ENCODE results near the gene CBX5. TPM values are rescaled to one million over a fixed set of nuclear protein-coding genes. Genes with fewer than 3 reads are reported as not detected.
"Not testable (repeated sequence)": the region's sequence is repeated elsewhere in the genome, so short reads cannot be mapped to it uniquely, and the experiment has no call there.

Gene CBX5
- 46.2 and 47.6 TPM in 2 replicates for total RNA-seq (2014; rRNA removed; shearing (Covaris generic))

DNA sequence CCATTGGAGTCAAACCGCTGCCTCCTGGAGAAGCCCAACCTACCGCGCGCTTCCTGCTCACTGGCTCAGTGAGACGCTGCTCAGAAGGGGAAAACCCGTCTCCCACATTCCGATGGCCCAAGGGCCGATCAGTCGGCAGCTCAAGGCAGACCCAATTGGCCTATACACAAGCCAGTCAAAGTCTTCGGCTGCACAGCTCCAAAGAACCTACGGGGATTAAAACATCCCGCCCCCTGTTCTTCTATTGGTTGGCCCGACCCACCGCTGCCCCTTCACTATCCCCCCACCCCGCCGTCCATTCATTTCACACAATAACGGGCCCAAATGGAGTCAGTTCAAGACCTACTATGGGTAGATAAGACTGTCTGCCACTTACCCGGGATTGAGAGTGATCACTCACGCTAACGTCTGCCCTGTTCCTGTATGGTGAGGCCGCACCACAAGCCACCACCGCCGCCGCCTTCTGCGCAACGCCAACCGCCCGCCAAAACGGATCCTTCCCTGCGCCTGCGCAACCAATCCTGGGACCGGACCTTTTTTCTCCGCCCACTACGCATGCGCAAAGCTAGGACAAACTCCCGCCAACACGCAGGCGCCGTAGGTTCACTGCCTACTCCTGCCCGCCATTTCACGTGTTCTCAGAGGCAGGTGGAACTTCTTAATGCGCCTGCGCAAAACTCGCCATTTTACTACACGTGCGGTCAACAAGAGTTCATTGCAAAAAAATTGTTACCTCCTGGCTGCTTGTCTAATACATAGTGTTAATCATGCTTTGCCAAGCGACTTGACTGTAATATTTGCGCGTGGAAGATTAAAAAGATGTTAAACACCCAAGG lies at the start of gene CBX5:
Gene CBX5, minus strand, starts transcription at position 491 of the 836 bp plus-strand sequence. CDS start 22,472 bp downstream, outside the sequence.
- DNase-seq (ENCODE audit: low spot score), result peak; percentile 99

- no peak for DNase-seq (ENCODE audit: low spot score)
Observed at GRCh38 chr12:54328595-54329337, 48.8 kb upstream of the CBX5 start.

DNA sequence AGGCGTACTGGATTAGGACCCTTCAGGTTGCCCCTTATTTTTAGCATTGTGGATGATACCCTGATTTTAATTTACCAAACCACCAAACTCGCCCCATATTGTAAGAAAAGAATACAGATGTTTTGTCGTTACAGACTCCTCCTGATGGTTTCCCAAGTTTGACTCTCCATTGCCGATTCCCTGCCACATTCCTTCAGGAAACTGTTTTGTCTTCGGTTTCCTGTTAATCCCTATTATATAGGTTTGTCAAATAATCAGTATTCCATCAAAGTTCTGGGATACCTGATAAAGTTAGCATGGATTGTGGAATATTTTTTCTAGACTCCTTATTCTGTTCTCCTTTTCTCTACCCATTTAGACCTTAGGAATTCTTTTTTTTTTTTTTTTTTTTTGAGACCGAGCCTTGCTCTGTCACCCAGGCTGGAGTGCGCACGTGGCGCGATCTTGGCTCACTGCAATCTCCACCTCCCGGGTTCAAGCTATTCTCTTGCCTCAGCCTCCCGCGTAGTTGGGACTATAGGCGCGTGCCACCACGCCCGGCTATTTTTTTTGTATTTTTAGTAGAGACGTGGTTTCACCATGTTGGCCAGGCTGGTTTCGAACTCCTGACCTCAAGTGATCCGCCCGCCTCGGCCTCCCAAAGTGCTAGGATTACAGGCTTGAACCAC lies 45.7 kb upstream of the CBX5 start:
- not testable (repeated sequence) for DNase-seq (ENCODE audit: low spot score)

GRCh38 chr12:54324617-54325441 lies 44.9 kb upstream of the CBX5 start, which contains the start of gene COPZ1:
COPZ1 (plus strand) TSS chr12:54325131; CDS start chr12:54325164, 33 bp downstream.
- peak; percentile 99 for DNase-seq (ENCODE audit: low spot score)

DNA sequence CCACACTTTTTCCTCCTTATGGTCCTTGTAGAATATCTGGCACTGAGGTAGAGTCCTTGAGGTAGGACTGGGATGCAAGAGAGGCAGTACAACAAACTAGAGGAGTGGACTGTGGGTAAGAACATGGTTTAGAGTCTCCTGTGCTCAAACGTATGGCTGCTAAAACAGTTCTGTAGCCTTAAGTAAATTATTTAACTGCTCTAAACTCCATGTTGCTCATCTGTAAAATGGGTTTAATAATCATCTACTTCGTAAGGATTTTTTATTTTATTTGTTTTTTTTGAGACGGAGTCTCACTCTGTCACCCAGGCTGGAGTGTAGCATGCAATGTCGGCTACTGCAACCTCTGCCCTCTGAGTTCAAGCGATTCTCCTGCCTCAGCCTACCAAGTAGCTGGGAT lies 41.4 kb upstream of the CBX5 start:
- no peak for DNase-seq (ENCODE audit: low spot score)

DNA sequence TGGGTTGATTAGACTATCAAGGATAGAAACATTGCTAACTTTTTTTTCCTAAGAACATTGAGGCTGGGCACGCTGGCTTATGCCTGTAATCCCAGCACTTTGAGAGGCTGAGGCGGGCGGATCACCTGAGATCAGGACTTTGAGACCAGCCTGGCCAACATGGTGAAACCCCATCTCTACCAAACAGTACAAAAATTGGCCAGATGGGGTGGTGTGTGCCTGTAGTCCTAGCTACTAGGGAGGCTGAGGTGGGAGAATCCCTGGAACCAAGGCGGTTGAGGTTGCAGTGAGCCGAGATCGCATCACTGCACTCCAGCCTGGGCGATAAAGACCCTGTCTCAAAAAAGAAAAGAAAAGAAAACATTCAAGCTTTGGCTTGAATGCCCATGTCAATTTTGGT lies 32.4 kb upstream of the CBX5 start:
- DNase-seq (ENCODE audit: low spot score), result not testable (repeated sequence)

GRCh38 chr12:54311051-54311450 lies 31.1 kb upstream of the CBX5 start:
- DNase-seq (ENCODE audit: low spot score), result no peak

DNA sequence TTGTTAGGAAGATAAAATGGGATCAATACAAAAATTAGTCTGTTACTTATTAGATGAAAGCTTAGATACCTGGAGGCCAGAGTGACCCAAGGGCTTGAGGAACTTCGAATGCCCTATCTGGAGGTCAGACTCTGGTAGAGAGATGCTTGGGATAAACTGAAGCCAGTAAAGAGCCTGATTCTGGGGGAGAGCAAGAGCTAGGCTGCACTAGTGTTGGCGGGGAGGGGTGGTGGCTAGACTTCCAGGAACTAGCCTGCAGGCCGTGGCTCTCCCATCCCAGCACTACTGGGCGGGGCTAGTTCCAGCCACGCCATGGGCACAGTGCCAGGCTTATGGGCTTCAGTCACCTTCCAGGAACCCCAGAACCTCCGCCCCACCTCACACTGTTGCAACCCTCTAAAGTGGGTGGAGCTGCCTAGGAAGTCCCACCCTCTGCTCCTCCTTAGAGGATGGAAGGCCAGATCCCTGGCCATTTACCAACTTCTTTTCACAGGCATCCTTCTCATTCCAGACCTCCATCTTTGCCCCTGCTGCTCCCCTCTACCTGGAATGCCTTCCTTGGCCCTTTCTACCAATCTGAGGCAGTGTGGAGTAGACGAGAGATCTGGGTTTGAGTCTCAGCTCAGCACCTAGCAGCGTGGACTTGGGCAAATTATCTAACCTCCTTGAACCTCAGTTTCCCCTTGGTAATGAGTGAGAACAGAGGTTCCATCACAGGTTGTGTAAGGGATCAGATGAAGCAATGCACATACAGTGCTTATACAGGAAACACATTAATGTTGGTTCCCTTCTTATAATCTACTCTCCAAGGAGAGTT lies 27.2 kb upstream of the CBX5 start:
- peak; percentile 80 for DNase-seq (ENCODE audit: low spot score)

DNA sequence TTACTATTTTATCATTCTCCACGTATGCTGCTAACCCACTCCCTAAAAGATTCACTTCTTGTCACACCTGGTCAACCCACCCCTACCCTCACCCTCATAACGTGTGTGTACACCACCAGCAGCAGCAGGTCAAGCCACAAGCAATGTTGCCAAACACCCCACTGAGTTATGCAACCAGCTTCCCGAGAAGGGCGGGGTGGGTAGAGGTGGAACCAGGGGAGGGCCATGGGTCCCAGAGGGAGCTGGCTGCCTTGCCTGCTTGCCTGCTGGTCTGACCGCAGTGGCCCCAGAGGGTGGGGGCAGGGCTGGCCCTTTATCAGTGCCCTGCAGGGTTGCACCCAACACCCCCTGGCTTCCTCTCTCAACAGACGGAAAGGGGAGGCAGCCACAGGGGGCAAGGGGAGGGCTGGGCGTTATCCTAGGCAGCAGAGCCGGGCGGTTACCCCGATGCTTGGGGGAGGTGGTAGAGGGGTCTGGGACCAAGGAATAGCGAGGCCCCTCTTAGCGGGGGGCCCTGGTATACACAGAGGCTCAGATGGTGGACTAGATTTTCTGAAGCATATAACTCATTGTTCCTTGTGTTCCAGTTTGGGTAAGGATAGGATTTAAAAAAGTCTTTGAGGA lies 24.4 kb upstream of the CBX5 start:
- DNase-seq (ENCODE audit: low spot score), result peak; percentile 55

DNA sequence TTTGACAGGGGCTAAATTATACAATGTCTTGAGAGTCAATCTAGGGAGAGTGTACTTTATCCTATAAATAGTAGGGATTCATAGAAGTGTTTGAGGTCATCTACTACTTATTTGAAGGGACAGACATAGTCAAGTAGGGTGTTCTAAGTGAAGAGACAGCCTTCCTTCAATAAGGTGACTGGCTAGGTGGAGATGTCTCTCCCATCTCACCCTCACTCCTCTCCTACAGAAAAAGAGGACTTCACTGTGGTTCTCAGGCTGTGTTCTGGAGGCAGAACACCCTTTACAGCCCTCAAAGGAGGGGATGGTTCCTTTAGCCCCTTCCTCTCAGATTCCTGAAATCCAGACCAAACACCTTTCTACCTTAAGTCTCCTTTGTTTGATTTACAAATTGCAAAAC lies 23.7 kb upstream of the CBX5 start:
- DNase-seq (ENCODE audit: low spot score), result no peak

GRCh38 chr12:54301428-54302048 lies 21.6 kb upstream of the CBX5 start:
- DNase-seq (ENCODE audit: low spot score), result no peak

GRCh38 chr12:54300732-54301427 lies 21.0 kb upstream of the CBX5 start, which contains the start of gene NFE2:
NFE2 (minus strand) TSS chr12:54301015; CDS start chr12:54295248, 5,767 bp downstream.
- DNase-seq (ENCODE audit: low spot score), result peak; percentile 54

DNA sequence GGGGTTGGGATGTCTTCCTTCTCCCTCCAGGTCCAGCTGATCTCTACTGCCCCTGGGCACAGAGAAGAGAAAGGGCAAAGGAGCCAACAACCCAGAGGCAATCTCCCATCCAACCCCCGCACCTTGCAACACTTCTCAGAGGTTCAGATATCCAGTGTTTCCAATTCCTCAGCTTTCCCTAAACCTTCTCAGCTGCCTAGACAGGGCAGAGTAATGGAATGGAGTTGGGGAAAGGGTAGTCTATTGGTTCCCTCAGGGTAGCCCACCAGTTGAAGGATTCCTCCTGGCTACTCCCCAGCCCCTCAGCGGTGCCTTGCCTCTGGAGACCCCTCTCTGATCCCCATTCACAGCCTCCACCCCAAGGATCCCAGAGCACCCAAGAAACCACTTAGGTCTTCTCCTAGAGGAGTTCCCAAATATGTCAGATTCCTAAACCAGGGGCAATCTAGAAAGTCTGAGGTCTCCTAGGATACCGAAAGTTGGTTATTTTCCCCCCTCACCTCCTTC lies 20.4 kb upstream of the CBX5 start:
- no peak for DNase-seq (ENCODE audit: low spot score)

DNA sequence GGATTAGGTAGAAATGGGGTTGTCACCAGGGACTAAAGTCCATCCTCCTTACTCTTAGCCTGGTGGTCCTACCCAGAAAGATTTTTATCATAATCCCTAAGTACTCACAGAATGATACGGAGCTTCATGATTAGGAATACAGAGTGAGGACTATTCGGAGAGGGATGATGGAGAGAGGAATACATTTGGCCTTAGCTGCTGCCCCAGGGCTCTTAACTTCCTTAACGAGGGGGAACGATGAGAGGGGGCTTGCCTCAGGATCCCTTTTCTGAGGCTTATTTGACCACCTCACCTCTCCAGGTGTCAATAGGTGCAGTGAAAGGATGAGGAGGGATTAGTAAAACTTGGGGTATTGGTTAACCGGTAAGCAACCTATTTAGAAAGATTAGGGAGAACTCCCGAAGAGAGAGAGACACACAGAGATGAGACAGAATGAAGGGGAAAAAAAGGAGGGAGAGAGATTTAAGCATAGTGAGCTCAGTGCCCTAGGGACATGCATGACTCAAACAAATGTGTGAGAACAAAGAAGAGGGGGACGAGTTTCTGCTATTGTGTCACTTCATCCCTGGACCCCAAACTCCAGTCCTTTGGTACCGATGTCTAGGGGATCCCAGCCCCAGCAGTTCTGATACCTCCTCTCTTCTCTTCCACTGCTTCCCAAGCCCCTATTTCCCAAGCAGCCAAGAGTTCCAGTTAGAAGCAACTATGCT lies 19.7 kb upstream of the CBX5 start:
- DNase-seq (ENCODE audit: low spot score), result no peak

GRCh38 chr12:54298904-54299303 lies 19.0 kb upstream of the CBX5 start:
- no peak for DNase-seq (ENCODE audit: low spot score)

- DNase-seq (ENCODE audit: low spot score), result no peak
Observed at GRCh38 chr12:54296393-54297099, 16.6 kb upstream of the CBX5 start.

DNA sequence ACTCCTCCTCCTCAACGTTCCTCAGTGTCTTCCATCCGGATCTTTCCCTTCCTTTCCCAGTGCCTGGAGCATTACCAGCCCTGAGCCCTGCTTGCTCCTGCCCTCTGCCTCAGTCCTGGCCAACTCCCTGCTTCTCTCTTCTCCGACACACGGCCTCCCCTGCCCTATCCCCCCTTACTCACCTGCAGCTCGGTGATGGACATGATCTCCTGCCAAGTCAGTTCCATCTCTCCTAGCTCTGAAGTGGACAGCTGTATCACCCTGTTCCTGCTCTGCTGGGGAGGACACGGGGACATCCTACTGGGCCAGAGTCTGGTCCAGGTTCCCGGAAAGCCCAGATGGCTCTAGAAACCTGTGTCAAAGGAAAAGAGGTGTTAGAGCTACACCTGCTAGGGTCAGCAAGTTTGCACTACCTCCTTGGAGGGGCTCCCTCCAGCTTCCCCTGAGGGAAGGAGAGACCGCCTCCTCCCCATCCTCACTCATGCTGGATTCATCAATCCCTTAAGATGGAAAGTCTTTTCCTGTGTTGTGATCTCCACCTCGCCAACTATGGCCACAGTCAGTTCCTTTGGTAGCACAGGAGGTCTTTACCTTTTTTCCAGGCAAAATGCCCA lies 15.1 kb upstream of the CBX5 start:
- DNase-seq (ENCODE audit: low spot score), result no peak

Measured in A172 (cell line).